Activated T-helper 1 cell treated with anti-CD3 and anti-CD28 coated beads, Interleukin-12 subunit alpha, Interleukin-12 subunit beta, Interleukin-2, Interleukin-4 antibody, amounts not matched to agents 30 ng/mL and 10 ng/mL and 1 ng/mL, durations not matched to agents 14 hours and 24 hours and 36 hours (primary cell): ENCODE results near the gene PAOX. TPM values are rescaled to one million over a fixed set of nuclear protein-coding genes. Genes with fewer than 3 reads are reported as not detected.
"Not testable (repeated sequence)": the region's sequence is repeated elsewhere in the genome, so short reads cannot be mapped to it uniquely, and the experiment has no call there.

Source experiments
- DNase-seq: peaks from one replicate; pipeline ENCODE4 v3.0.0; 2021; ENCODE audit warnings: low spot score
- H3K27ac Mint-ChIP-seq: one replicate; pipeline ENCODE4 v1.8.0; 2021; ENCODE audit warnings: mild to moderate bottlenecking, mixed read lengths
- H3K27me3 Mint-ChIP-seq: one replicate; pipeline ENCODE4 v1.8.0; 2022; ENCODE audit warnings: mild to moderate bottlenecking, moderate library complexity, mixed read lengths; ENCODE audit not compliant: insufficient read depth
- H3K36me3 Mint-ChIP-seq: one replicate; pipeline ENCODE4 v1.8.0; 2021; ENCODE audit warnings: low read depth, mixed read lengths
- H3K4me1 Mint-ChIP-seq: one replicate; pipeline ENCODE4 v1.8.0; 2021; ENCODE audit warnings: low read depth, mixed read lengths
- H3K4me3 Mint-ChIP-seq: one replicate; pipeline ENCODE4 v1.8.0; 2021; ENCODE audit warnings: mild to moderate bottlenecking, moderate library complexity, mixed read lengths
- H3K9me3 Mint-ChIP-seq: one replicate; pipeline ENCODE4 v1.8.0; 2021; ENCODE audit warnings: mixed read lengths
- intact Hi-C: fragments of 100-400 bp; cut with micrococcal nuclease; formaldehyde crosslinking; loops from one replicate; pipeline ENCODE4 v1.15.1; 2024
- total RNA-seq: library from RNA; stranded (reverse); gene quantifications from 2 replicates; pipeline ENCODE4 v1.2.3, GENCODE V29; 2022

Gene PAOX
- total RNA-seq, 1 donor from 2014 or later, result 7.5 TPM

DNA sequence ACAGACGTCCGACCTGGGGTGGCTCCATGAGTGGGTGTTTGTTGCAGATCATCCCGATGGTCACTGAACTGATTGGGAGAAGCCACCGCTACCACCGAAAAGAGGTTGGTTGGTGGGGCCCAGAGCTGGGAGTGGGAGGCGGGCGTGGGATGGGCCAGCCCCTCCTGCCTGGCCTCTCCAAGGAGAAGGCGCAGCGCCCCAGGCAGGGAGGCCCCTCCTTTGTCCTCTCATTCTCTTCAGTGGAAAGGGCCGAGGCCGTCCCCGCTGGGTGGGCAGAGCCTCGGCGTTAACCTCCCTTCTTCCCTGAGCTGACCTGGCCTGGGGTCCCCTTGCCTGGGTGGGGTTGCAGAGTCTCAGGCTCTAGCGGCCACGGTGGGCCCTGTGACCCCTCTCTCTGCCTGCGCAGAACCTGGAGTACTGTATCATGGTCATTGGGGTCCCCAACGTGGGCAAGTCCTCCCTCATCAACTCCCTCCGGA is 20.1 kb downstream of the PAOX start:
- H3K4me1 Mint-ChIP-seq, result peaks cover 27% of the 10 kb centered on the region
- no peaks in the 10 kb centered on the region for H3K27me3 Mint-ChIP-seq
- no peak for DNase-seq
- no peak overlapping the region for H3K27ac Mint-ChIP-seq
- H3K36me3 Mint-ChIP-seq, result peaks cover 43% of the 10 kb centered on the region
- intact Hi-C loops, result loop anchor here (10.0 kb wide), 1 partner anchor 1494 kb away; the partner anchor contains the start of gene PPP2R2D
- no peaks in the 10 kb centered on the region for H3K9me3 Mint-ChIP-seq
- no peak overlapping the region for H3K4me3 Mint-ChIP-seq

DNA sequence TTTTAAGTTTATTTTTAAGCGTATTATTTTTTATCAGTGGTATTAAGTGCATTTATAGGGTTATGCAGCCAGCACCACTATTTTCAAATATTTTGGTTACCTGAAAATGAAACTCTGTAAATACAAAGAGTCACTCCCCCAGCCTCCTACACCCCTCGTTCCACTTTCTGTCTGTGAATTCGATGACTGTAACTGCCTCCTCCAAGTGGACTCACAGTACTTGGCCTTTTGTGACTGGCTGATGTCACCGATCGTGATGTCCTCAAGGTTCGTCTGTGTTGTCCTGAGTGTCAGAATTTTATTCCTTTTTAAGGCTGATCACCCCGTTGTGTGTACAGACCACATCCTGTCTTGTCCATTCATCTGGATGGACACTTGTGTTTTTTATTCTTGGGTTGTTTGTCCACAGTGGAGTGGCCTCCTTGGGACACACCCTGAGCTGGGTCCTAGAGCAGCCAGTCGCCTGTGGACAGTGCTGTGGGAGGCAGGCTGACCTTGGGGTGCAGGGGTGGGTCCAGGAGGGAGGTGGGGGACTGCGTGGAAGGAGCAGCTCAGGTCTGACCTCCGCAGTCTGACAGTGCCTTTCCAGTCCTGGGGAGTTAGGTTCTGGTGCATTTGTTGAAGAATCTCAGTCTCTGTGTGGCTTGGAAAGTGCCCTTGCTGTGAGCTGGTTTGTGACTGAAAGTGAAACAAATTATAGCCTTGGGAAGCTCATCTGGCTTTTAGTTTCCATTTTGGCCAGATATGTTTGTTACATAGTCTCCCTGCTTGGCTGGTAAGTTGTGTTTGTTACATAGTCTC is 21.8 kb downstream of the PAOX start:
- no peaks in the 10 kb centered on the region for H3K9me3 Mint-ChIP-seq
- intact Hi-C loops, result no loop called here
- H3K27me3 Mint-ChIP-seq, result no peaks in the 10 kb centered on the region
- peak overlapping the region; percentile 47 for H3K4me3 Mint-ChIP-seq
- DNase-seq, result no peak
- peaks cover 38% of the 10 kb centered on the region for H3K4me1 Mint-ChIP-seq
- H3K36me3 Mint-ChIP-seq, result peaks cover 53% of the 10 kb centered on the region
- H3K27ac Mint-ChIP-seq, result peak overlapping the region; percentile 70

DNA sequence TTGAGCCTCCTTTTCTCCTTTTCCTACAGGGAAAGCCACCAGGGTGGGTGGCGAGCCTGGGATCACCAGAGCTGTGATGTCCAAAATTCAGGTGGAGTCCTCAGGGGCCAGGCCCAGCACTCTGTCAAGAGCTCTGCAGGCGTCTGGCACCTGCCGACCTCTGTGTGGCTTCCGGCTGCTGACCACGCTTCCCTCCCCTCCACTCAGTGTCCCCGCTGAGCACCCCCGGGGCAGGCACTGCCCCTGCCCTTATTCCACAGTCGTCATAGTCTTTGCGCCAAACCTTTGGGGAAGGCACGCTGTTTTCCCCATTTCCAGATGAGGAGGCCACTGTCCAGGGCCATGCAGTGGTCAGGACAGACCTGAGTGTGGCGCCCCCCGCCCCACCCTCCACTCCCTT is 22.4 kb downstream of the PAOX start:
- Mint-ChIP-seq H3K36me3 (peaks cover 57% of the 10 kb centered on the region), H3K27ac (peak overlapping the region; percentile 70), H3K4me1 (peaks cover 43% of the 10 kb centered on the region), H3K4me3 (no peak overlapping the region), H3K9me3 (no peaks in the 10 kb centered on the region), H3K27me3 (no peaks in the 10 kb centered on the region)
- DNase-seq, result no peak
- intact Hi-C loops, result no loop called here

DNA sequence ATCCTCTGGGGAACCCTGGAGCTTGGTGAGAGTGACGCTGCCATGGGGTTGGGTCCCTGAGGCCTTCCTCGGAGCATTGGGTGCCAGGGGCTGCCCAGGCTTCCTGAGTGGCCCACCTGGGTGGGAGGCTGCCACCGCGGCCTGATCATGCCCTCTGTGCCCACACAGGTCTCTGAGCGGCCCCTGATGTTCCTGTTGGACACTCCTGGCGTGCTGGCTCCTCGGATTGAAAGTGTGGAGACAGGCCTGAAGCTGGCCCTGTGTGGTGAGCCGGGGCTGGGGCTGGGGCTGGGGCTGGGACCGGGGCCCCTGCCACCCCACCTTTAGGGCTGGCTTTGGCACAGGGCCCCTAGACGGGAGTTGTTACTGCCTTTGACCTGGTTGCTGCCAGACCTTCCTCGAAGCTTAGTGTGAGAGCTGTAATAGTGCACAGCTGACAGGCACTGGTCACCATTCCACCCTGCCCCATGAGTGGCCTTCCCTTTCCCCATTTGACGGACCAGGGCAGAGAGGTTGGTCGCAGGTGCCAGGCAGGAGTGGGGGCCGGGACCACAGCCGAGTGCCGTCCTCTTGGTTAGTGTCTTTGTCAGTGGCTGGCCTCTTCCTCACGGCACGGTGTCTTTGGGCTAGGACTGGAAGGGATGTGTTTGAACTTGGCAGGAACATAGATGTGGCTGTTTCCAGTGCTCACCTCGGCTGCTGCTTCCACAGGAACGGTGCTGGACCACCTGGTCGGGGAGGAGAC is 23.1 kb downstream of the PAOX start:
- Mint-ChIP-seq H3K4me1 (peaks cover 47% of the 10 kb centered on the region), H3K9me3 (no peaks in the 10 kb centered on the region), H3K27ac (peak overlapping the region; percentile 40), H3K36me3 (peaks cover 57% of the 10 kb centered on the region), H3K27me3 (no peaks in the 10 kb centered on the region), H3K4me3 (no peak overlapping the region)
- intact Hi-C loops, result no loop called here
- no peak for DNase-seq

DNA sequence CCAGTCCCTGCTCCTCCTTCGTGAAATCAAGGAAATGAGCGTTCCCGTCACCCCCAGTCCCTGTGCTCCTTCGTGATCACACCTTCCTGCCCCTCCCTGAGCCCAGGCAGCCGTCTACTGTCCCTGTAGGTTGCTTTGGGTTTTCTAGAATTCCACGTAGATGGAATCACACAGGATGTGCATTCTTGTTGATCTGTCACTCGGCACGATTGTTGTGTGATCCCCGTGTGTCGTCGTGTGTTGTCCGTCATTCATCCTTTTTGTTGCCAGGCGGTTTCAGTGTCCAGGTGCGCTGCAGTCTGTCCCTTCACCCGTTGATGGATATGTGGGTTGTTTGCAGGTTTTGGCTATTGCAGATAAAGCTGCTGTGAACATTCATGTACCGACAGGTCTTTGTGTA is 24.3 kb downstream of the PAOX start:
- H3K27me3 Mint-ChIP-seq, result no peaks in the 10 kb centered on the region
- H3K36me3 Mint-ChIP-seq, result peaks cover 61% of the 10 kb centered on the region
- H3K4me3 Mint-ChIP-seq, result no peak overlapping the region
- no peak overlapping the region for H3K27ac Mint-ChIP-seq
- intact Hi-C loops, result no loop called here
- H3K9me3 Mint-ChIP-seq, result peaks cover 4% of the 10 kb centered on the region
- DNase-seq, result no peak
- peaks cover 47% of the 10 kb centered on the region for H3K4me1 Mint-ChIP-seq

DNA sequence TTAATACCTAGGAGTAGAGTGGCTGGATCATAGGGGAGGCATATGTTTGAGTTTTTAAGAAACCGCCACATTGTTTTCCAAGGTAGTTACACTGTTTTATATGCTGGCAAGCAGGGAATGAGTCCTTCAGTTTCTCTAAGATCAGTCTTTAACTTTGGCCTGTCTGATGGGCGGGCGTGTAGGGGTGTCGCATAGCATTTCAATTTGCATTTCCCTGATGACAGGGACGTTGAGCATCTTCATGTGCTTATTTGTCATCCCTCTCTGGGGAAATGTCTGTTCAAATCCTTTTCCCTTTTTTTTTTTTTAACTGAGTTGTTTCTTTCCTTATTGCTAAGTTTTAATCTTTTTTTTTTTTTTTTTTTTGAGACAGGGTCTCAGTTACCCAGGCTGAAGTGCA is 24.7 kb downstream of the PAOX start:
- no peak overlapping the region for H3K4me3 Mint-ChIP-seq
- intact Hi-C loops, result no loop called here
- H3K27ac Mint-ChIP-seq, result no peak overlapping the region
- H3K27me3 Mint-ChIP-seq, result no peaks in the 10 kb centered on the region
- H3K9me3 Mint-ChIP-seq, result peaks cover 9% of the 10 kb centered on the region
- peaks cover 47% of the 10 kb centered on the region for H3K4me1 Mint-ChIP-seq
- H3K36me3 Mint-ChIP-seq, result peaks cover 63% of the 10 kb centered on the region
- DNase-seq, result no peak

DNA sequence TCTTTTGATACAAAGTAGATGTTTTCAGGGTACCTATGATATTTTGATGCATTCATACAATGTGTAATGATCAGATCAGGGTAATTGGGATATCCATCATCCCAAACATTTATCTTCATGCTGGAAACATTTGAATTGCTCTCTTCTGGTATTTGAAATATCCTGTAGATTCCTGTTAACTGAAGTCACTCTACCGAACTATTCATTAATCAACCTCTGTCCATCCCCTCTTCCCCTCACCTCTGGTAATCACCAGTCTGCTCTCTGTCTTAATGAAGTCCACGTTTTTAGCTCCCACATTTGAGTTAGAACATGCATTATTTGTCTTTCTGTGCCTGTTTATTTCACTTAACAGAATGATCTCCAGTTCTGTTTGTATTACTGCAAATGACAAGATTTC is 26.2 kb downstream of the PAOX start:
- Mint-ChIP-seq H3K4me3 (no peak overlapping the region), H3K9me3 (peaks cover 21% of the 10 kb centered on the region), H3K27ac (no peak overlapping the region), H3K36me3 (peaks cover 71% of the 10 kb centered on the region), H3K27me3 (no peaks in the 10 kb centered on the region), H3K4me1 (peaks cover 47% of the 10 kb centered on the region)
- intact Hi-C loops, result no loop called here
- DNase-seq, result no peak

DNA sequence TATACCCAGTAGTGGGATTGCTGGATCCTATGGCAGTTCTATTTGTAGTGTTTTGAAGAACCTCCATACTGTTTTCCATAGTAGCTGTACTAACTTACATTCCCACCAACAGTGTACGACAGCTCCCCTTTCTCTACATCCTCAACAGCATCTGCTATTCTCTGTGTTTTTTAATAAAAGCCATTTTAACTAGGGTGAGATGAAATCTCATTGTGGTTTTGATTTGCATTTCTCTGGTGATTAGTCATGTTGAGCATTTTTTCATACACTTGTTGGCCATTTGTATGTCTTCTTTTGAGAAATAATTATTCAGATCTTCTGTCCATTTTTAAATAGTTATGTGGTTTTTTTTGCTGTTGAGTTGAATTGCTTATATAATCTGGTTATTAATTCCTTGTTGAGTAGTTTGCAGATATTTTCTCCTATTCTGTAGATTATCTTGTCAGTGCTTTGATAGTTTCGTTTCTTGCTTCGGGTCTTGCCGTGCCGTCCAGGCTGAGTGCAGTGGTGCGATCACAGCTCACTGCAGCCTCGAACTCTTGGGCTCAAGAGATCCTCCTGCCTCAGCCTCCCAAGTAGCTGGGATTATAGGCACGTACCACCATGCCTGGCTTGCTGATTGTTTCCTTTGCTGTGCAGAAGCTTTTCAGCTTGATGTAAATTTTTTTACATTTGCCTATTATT is 26.9 kb downstream of the PAOX start:
- DNase-seq, result no peak
- Mint-ChIP-seq H3K36me3 (peaks cover 74% of the 10 kb centered on the region), H3K9me3 (peaks cover 28% of the 10 kb centered on the region), H3K27me3 (no peaks in the 10 kb centered on the region), H3K27ac (no peak overlapping the region), H3K4me1 (peaks cover 40% of the 10 kb centered on the region), H3K4me3 (no peak overlapping the region)
- intact Hi-C loops, result no loop called here

DNA sequence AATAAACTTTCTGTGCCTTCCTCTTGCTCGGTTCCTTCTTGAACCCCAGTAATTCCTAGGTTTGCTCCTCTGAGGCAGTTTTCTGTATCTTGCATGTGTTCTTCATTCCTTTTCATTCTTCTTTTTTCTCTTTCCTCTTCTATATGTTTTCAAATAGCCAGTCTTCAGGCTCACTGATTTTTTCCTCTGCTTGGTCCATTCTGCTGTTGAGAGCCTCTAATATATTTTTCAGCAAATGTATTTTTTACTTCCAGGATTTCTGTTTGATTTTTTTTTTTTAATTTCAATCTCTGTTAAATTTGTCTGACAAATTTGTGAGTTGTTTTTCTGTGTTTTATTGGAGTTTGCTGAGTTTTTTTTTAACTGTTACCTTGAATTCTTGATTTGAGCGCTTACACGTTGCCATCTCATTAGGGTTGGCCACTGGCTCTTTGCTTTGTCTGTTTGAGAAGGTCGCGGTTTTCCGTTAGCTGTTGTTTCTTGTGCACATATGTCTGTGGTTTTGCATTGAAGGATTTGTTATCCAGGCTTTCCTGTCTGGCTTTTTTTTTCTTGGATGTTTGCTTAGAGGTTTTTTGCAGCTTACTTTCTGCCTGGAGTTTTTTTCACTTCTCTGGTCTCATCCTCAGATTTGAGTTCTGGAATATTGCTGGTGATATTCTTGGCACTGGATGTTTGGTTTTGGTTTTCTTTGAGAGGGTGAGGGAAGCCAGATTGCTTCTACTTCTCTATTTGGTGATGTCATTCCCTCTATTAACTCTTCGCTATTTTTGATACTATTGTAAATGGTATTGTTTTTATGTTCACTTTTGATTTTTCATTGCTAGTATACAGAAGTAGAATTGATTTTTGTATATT is 32.7 kb downstream of the PAOX start:
- peaks cover 80% of the 10 kb centered on the region for H3K36me3 Mint-ChIP-seq
- no peaks in the 10 kb centered on the region for H3K27me3 Mint-ChIP-seq
- H3K9me3 Mint-ChIP-seq, result peaks cover 53% of the 10 kb centered on the region
- H3K27ac Mint-ChIP-seq, result no peak overlapping the region
- DNase-seq, result no peak
- intact Hi-C loops, result no loop called here
- no peak overlapping the region for H3K4me3 Mint-ChIP-seq
- peaks cover 4% of the 10 kb centered on the region for H3K4me1 Mint-ChIP-seq

DNA sequence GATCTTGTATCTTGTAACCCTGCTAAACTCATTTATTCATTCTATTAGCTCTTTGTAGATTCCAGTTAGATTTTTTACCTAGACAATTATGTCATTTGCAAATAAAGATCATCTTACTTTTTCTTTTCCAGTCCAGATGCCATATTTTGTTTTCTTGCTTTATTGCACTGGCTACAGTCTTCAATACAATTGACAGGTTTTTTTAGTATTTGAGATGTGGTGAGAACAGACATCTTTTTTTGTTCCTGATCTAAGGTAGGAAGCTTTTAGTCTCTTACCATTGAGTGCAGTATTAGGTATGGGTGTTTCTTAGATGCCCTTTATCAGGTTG is 33.3 kb downstream of the PAOX start:
- Mint-ChIP-seq H3K9me3 (peaks cover 53% of the 10 kb centered on the region), H3K4me3 (no peak overlapping the region), H3K36me3 (peaks cover 74% of the 10 kb centered on the region), H3K27me3 (no peaks in the 10 kb centered on the region), H3K4me1 (no peaks in the 10 kb centered on the region), H3K27ac (no peak overlapping the region)
- intact Hi-C loops, result no loop called here
- DNase-seq, result no peak

DNA sequence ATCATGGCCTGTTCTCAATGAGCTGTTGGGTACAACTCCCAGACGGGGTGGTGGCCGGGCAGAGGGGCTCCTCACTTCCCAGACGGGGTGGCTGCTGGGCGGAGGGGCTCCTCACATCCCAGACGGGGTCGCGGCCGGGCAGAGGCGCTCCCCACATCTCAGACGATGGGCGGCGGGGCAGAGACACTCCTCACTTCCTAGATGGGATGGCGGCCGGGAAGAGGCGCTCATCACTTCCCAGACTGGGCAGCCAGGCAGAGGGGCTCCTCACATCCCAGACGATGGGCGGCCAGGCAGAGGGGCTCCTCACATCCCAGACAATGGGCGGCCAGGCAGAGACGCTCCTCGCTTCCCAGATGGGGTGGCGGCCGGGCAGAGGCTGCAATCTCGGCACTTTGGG is 35.3 kb downstream of the PAOX start:
- H3K4me3 Mint-ChIP-seq, H3K27me3 Mint-ChIP-seq, H3K4me1 Mint-ChIP-seq, intact Hi-C loops, DNase-seq, H3K27ac Mint-ChIP-seq: not testable (repeated sequence)
- Mint-ChIP-seq H3K9me3 (peaks cover 39% of the 10 kb centered on the region), H3K36me3 (peaks cover 60% of the 10 kb centered on the region)

DNA sequence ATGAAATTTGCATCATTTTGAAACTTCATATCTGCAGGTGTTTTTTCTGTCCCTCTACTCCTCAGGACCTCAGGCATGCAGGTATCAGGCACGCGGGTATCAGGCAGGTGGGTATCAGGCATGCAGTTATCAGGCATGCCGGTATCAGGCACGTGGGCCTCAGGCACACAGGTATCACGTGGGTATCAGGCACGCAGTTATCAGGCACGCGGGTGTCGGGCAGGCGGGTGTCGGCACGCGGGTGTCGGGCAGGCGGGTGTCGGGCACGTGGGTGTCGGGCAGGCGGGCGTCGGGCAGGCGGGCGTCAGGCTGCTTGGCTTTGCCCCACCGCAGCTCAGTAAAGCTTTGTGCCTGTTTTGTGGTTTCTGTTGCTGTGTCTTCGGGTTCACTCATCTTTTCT is 36.7 kb downstream of the PAOX start:
- H3K9me3 Mint-ChIP-seq, result peaks cover 27% of the 10 kb centered on the region
- no peak overlapping the region for H3K4me3 Mint-ChIP-seq
- intact Hi-C loops, result no loop called here
- no peaks in the 10 kb centered on the region for H3K27me3 Mint-ChIP-seq
- no peak overlapping the region for H3K27ac Mint-ChIP-seq
- H3K4me1 Mint-ChIP-seq, result no peaks in the 10 kb centered on the region
- peaks cover 50% of the 10 kb centered on the region for H3K36me3 Mint-ChIP-seq
- DNase-seq, result no peak
